ENCODE results near the gene FBXL14.
A peak's percentile ranks its signal among the peaks of the same experiment; 100 is the strongest.

The FBXL14 gene

GRCh38 chr12:1594261-1595025, at the start of gene FBXL14:
Gene FBXL14, minus strand, starts transcription at chr12:1594581. Its CDS starts 515 bp downstream, at chr12:1594066.
- peak; percentile 79 to 83 for DNase-seq

GRCh38 chr12:1643905-1644533, 49.6 kb upstream of the FBXL14 start:
- no peak for DNase-seq

- DNase-seq = no peak
Observed at GRCh38 chr12:1643043-1643442, 48.7 kb upstream of the FBXL14 start.

- DNase-seq = no peak
Observed at GRCh38 chr12:1642513-1642912, 48.1 kb upstream of the FBXL14 start.

- DNase-seq = no peak
Observed at GRCh38 chr12:1640328-1641234, 46.2 kb upstream of the FBXL14 start.

- no peak for DNase-seq
Observed at GRCh38 chr12:1639538-1639937, 45.2 kb upstream of the FBXL14 start.

- no peak for DNase-seq
Observed at GRCh38 chr12:1638203-1638602, 43.8 kb upstream of the FBXL14 start.

- no peak for DNase-seq
Observed at GRCh38 chr12:1635301-1636095, 41.1 kb upstream of the FBXL14 start.

- peak; percentile 61 to 62 for DNase-seq
Observed at GRCh38 chr12:1634590-1635191, 40.3 kb upstream of the FBXL14 start.

GRCh38 chr12:1634149-1634548, 39.8 kb upstream of the FBXL14 start:
- no peak for DNase-seq

- no peak for DNase-seq
Observed at GRCh38 chr12:1633459-1633858, 39.1 kb upstream of the FBXL14 start.

GRCh38 chr12:1632702-1633101, 38.3 kb upstream of the FBXL14 start:
- no peak for DNase-seq

GRCh38 chr12:1630827-1631591, 36.6 kb upstream of the FBXL14 start:
- DNase-seq = no peak

GRCh38 chr12:1630133-1630826, 35.9 kb upstream of the FBXL14 start:
- no peak for DNase-seq

GRCh38 chr12:1629338-1630132, 35.2 kb upstream of the FBXL14 start:
- DNase-seq = no peak

- DNase-seq = no peak
Observed at GRCh38 chr12:1628666-1629337, 34.4 kb upstream of the FBXL14 start, which contains the start of gene WNT5B. Gene WNT5B, plus strand, starts transcription at chr12:1629231. Its CDS starts 2,124 bp downstream, at chr12:1631355.

GRCh38 chr12:1622406-1622805, 28.0 kb upstream of the FBXL14 start:
- DNase-seq = no peak

- no peak for DNase-seq
Observed at GRCh38 chr12:1620092-1620491, 25.7 kb upstream of the FBXL14 start.

- DNase-seq = no peak
Observed at GRCh38 chr12:1619587-1619986, 25.2 kb upstream of the FBXL14 start.

All from stimulated activated CD4-positive, alpha-beta T cell treated with anti-CD3 and anti-CD28 coated beads, Interleukin-2, amount 100 ng/mL, for 48 hours (primary cell).